ENCODE results near the gene SAYSD1.

GRCh38 chr6:39075807-39076622, 39.0 kb downstream of the SAYSD1 start:
- TF ChIP-seq EZH2phosphoT487 (IDR thresholded peaks at IDR 0.05; ENCODE audit: insufficient read depth, low read depth) (no peak), EZH2 (IDR thresholded peaks at IDR 0.05; ENCODE audit: insufficient read depth, poor library complexity, severe bottlenecking) (no peak)

Measured in GM23248 (cell line).